PC-3 (cell line): ENCODE data around the gene CREG2.

Source experiments
- CTCF ChIP-seq: fragments of 300-600 bp; sonication (generic); conservative IDR thresholded peaks from 2 replicates; pipeline ENCODE4 v1.5.1; 2017; ENCODE audit warnings: antibody characterized with exemption, low read depth, mild to moderate bottlenecking, low read length
- EZH2 ChIP-seq: fragments of 300-600 bp; sonication (generic); IDR thresholded peaks from one replicate; pipeline ENCODE4 v1.6.1; 2017; ENCODE audit warnings: antibody characterized with exemption, mild to moderate bottlenecking, low read length; ENCODE audit not compliant: unreplicated experiment
- EZH2phosphoT487 ChIP-seq: fragments of 300-600 bp; sonication (generic); IDR thresholded peaks from 2 replicates; pipeline ENCODE4 v1.6.1; 2018; ENCODE audit warnings: mild to moderate bottlenecking, antibody characterized with exemption, low read length, borderline replicate concordance

- TF ChIP-seq CTCF (no peak), EZH2 (no peak), EZH2phosphoT487 (no peak)
These were observed 40.4 kb downstream of the CREG2 start for GRCh38 chr2:101346909-101347308.
